HG02973 (cell line): ENCODE results near the gene JAM2.
"Not testable (repeated sequence)": the region's sequence is repeated elsewhere in the genome, so short reads cannot be mapped to it uniquely, and the experiment has no call there.

Source experiments
- ATAC-seq: cut with Tn5 transposase; IDR thresholded peaks from one replicate; pipeline ENCODE4 v1.9.1; 2021; ENCODE audit warnings: moderate library complexity; ENCODE audit not compliant: unreplicated experiment

The JAM2 gene

GRCh38 chr21:25714066-25714465 is 75.0 kb downstream of the JAM2 start:
- ATAC-seq: not testable (repeated sequence)

GRCh38 chr21:25717491-25718147 is 78.6 kb downstream of the JAM2 start:
- no peak for ATAC-seq

GRCh38 chr21:25721987-25722386 is 82.9 kb downstream of the JAM2 start:
- no peak for ATAC-seq

- no peak for ATAC-seq
Observed at GRCh38 chr21:25722631-25723030, 83.6 kb downstream of the JAM2 start.

- no peak for ATAC-seq
Observed at GRCh38 chr21:25732091-25732760, 93.2 kb downstream of the JAM2 start.

DNA sequence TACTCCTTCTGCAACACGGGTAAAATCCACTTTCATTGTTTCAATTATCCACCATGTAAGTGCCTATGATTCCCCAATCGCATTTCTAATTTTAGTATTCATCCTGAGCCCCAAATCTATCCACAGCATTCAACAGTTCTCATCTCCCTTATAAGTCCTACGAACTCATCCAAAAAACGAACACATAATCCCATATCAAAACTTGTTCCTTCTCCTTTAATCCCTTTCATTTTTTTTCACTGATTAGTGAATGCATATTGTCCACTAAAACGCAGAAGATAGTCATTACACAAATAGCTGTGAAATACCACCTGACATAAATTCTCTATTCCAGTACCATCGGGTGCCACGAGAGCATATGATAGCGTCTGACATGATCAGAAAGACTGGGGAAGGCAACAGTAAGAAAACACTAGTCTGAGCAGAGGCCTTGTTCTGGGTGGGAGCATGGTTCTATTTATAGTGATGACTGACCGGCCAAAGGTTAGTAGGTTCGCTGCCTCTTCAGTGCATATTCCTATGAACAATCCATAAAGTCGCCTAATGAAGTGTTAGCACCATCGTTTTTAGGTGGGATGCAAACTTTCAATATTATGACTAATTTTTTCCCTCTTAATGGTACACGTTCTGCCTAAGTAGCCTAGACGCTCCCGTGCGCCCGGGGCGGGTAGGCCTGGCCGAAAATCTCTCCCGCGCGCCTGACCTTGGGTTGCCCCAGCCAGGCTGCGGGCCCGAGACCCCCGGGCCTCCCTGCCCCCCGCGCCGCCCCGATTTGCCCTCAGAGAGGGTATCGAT is 95.0 kb downstream of the JAM2 start:
- peak; percentile 16 for ATAC-seq

- no peak for ATAC-seq
Observed at GRCh38 chr21:25734654-25734903, 95.5 kb downstream of the JAM2 start.

GRCh38 chr21:25734904-25735645 is 96.0 kb downstream of the JAM2 start, which contains the start of the genes ATP5PF and GABPA:
ATP5PF (minus strand) TSS chr21:25734904; CDS start chr21:25729794, 5,110 bp downstream.
GABPA (plus strand) TSS chr21:25734972; CDS start chr21:25741599, 6,627 bp downstream.
- peak; percentile 79 for ATAC-seq

DNA sequence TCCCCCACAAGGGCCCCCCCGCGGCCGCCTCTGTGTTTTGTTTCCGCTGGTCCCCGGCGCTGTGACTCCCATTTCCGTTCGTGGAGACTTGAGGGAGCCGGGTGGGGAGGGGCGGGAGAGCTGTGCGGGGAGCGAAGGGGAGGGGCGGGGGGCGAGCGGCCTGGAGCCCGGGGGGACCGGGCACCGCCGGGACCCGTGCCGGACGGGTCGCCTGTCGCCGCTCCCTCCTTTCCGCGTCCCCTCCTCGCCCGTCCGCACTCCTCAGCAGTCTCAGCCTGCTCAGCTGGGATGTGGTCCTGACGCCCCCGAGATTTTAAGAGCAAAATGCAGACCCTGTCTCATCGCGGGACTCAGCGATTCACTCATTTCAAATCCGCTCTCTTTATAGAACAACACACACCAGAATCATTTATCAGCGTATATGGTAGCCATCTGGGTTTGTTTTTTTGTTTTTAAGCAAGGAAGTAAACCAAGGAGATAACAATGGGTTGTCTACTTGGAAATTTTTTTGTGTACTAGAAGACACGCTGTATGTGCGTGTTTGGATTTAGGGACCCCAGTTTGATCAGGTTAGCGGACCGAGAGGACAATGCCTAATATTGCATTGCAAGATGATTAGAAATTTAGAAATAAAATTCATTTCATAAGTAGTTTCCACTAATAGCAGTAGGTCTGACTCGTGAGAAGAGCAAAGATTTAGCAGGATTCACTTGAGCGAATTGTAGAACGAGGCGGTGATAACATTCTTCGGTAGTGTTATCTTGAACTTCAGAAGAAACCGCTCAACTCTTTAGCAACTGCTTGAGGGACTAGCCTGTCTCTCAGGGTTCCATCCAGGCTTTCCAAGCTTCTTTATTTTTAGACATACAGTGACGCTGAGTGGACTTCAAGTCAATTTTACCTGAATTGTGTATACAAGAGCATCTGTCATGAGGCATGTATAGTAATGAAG is 96.9 kb downstream of the JAM2 start:
- peak; percentile 7 for ATAC-seq

- no peak for ATAC-seq
Observed at GRCh38 chr21:25737421-25737820, 98.4 kb downstream of the JAM2 start.

GRCh38 chr21:25742900-25743299 is 103.8 kb downstream of the JAM2 start:
- ATAC-seq: no peak

DNA sequence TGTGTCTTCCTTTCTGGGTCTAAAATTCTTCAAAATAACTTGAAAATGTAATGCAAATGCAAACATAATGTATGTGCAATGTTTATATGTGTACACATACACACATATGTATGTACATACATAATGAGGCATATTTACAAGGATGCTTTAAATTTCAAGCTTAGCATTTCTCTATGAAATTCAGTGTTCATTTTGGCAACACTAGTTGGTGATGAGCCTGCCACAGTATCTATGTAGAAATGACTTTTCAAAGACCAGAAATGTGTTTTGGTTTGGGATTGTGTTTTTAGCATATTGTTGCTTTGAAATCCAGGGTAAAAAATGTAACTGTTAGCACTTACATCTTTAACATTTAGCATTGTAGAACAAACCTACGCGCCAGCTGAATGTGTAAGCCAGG is 105.8 kb downstream of the JAM2 start:
- no peak for ATAC-seq

- no peak for ATAC-seq
Observed at GRCh38 chr21:25750085-25750484, 111.0 kb downstream of the JAM2 start.

DNA sequence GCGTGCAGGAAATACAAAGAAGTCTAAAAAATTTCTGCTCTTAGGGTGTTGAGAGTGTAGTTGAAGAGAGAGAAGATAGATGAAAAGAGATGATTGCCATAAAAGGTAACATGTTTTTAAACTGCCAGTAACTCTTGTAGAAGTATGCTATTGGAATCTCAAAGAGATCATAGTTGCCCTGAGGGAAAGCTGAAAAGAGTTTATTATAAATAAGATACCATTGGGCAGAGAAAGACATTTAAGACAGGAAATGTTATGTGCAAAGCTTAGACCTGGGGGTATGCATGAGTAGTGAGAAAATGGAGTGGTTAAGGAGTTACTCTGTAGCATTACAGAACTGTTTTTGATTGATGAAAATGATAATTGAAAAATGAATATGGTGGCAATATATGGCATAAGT is 113.4 kb downstream of the JAM2 start:
- ATAC-seq: no peak

GRCh38 chr21:25756190-25756932 is 117.3 kb downstream of the JAM2 start:
- no peak for ATAC-seq

DNA sequence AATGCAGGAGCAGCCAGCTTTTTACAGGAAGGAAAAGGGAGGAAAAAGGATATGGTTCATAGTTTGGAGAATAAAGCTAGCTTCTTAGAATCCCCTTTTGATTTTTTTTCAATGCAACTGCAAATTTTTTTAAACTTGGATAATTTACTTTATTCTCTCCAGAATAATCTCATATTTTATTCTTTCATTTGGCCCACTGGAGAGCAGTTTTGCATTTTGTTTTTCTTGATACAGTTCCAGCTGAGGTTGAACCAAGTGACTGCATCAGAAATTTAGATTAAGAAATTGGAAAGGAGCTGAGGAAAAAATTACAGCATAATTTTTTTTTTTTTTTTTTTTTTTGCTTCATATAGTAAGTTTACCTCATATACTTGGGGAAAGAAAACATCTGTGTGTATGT is 118.5 kb downstream of the JAM2 start:
- ATAC-seq: no peak

DNA sequence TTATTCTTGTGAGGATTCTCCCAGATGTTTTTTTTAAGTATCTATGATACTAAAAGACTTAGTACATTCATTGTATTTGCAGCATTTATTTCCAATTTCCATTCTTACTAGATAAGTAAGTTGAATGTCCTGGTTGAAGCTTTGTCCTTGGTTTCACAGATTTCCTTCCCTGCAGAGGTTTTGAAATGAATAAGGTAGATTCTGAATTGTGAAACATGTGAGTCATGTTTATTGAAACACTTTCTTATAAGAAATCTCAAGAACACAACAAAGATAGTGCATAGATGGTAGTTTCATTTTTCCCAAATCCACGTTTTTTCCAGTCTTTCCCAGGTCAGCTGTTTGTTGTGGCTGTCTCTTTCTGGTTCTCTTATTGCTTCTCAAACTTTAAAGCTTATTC is 120.5 kb downstream of the JAM2 start:
- no peak for ATAC-seq

- ATAC-seq: no peak
Observed at GRCh38 chr21:25760061-25760460, 121.0 kb downstream of the JAM2 start.

- no peak for ATAC-seq
Observed at GRCh38 chr21:25760677-25761076, 121.6 kb downstream of the JAM2 start.

DNA sequence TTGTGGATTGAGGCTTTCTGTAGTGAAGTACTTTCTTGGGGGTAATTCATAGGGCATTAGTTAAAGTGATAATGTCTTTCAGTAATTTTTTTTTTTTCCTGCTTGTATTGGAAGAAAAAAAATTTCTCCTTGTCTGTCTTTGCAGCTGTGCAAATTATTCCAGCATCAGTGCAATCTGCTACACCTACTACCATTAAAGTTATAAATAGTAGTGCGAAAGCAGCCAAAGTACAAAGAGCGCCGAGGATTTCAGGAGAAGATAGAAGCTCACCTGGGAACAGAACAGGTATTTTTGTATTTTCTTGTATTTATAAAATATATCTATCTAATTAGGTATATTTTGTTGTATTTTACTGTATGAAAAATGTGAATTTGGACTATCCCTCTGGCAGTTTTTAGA is 125.0 kb downstream of the JAM2 start:
- ATAC-seq: no peak
